ENCODE measurements around the gene CFAP221.

DNA sequence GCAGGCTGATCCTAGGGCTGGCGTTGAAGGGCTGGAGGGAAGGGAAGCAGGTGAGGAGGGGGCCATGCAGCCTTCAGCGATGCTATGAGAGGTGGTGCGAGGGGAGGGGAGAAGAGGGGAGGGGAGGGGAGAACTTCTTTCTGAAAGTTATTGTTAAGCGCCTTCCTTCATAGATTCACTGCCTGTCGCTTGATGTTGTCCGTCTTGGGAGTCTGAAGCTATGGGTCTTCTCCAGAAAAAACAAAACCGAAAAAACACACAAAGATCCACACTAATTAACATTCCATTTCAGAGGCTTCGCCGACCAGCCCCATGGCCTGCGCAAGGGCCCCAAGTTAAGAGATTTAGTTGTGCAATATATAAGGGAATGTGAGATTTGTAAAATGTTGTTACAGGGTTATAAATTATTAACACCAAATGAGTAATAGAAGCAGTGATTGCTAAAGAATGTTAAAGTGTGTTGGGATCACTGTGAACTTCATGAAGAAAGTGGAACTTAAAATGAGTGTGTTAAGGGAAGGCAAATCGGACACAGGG lies 758 bp downstream of the CFAP221 start:
- TF ChIP-seq, protein P1, sequence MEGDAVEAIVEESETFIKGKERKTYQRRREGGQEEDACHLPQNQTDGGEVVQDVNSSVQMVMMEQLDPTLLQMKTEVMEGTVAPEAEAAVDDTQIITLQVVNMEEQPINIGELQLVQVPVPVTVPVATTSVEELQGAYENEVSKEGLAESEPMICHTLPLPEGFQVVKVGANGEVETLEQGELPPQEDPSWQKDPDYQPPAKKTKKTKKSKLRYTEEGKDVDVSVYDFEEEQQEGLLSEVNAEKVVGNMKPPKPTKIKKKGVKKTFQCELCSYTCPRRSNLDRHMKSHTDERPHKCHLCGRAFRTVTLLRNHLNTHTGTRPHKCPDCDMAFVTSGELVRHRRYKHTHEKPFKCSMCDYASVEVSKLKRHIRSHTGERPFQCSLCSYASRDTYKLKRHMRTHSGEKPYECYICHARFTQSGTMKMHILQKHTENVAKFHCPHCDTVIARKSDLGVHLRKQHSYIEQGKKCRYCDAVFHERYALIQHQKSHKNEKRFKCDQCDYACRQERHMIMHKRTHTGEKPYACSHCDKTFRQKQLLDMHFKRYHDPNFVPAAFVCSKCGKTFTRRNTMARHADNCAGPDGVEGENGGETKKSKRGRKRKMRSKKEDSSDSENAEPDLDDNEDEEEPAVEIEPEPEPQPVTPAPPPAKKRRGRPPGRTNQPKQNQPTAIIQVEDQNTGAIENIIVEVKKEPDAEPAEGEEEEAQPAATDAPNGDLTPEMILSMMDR (IDR thresholded peaks at IDR 0.05; ENCODE audit: low read length), result no peak
- TF ChIP-seq EZH2 (optimal IDR thresholded peaks at IDR 0.05; ENCODE audit: low read depth, low read length) (no peak), EZH2phosphoT487 (IDR thresholded peaks at IDR 0.05; ENCODE audit: low read length) (no peak)
